ENCODE data around the gene KLHDC3. TPM values are rescaled to one million over a fixed set of nuclear protein-coding genes. Genes with fewer than 3 reads are reported as not detected.

The KLHDC3 gene
- total and polyA plus RNA-seq, 10 of the 15 experiments (the other 5 are each of a cell fraction or from before 2014, with no cell fraction given): 2.4 to 102 (median 55.4) TPM

DNA sequence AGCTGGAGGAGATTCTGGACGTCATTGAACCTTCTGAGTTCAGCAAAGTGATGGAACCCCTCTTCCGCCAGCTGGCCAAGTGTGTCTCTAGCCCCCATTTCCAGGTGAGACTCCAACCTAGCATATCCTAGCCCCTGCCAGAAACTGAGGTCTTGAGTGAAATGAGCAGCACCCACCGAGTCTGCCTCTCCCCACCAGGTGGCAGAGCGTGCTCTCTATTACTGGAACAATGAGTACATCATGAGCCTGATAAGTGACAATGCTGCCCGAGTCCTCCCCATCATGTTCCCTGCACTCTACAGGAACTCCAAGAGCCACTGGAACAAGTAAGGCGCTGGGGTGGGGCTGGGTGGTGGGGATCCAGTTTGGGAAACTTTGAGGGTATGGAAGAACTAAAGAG, 4.9 kb upstream of the KLHDC3 start:
- H4K20me1 ChIP-seq (ENCODE audit: control insufficient read depth, insufficient read depth): no peaks in the 10 kb centered on the region
- no peak overlapping the region for H3K27ac ChIP-seq (ENCODE audit: control insufficient read depth, insufficient read depth)
- FAIRE-seq (no peak), DNase-seq (ENCODE audit: low read depth, low spot score) (no peak), ATAC-seq (0 out of 3 replicates have a peak, but pooled peaks have one; percentile 10)
- 42% methylated on average over 6 of the region's 6 CpGs for WGBS (ENCODE audit: insufficient coverage, insufficient replicate concordance, low lambda C conversion rate, missing lambda C conversion rate)
- ChIA-PET SMC1A (ENCODE audit: uncharacterized antibody, unreplicated experiment) (interaction anchor here (0.9 to 1.2 kb wide), 2 partner anchors 109 to 135 kb away, joined by 3 to 4 read pairs; no protein-coding TSS in a partner anchor), CTCF (interaction anchor here (0.8 to 4.1 kb wide), 6 partner anchors 13 to 134 kb away, joined by 3 to 26 read pairs (median 4); partner anchors contain the start of gene PPP2R5D), RAD21 (ENCODE audit: unreplicated experiment) (interaction anchor here (1.5 kb wide), 1 partner anchor 44 kb away, joined by 5 read pairs; no protein-coding TSS in a partner anchor), POLR2A (no interaction called here)
- BruUV-seq (replicated peaks): no TSS peak
- no peak overlapping the region for H3K9ac ChIP-seq (ENCODE audit: control insufficient read depth, insufficient read depth, low read length)
- in situ Hi-C loops (cut with MboI) (no loop called here), intact Hi-C loops (cut with micrococcal nuclease; ENCODE audit: unreplicated experiment) (loop anchor here (1.0 to 5.0 kb wide), 2 partner anchors 107 to 134 kb away; no protein-coding TSS in a partner anchor)
- peaks cover 9% of the 10 kb centered on the region for H3K79me2 ChIP-seq (ENCODE audit: control insufficient read depth, insufficient read depth, low read length)
- no peaks in the 10 kb centered on the region for H3K9me3 ChIP-seq (replicated peaks; ENCODE audit: control insufficient read depth, insufficient read depth, low read length)
- no peak overlapping the region for H3K4me3 ChIP-seq
- H3K4me2 ChIP-seq (ENCODE audit: control insufficient read depth, insufficient read depth): no peak overlapping the region
- peaks cover 5% of the 10 kb centered on the region for H3K4me1 ChIP-seq (ENCODE audit: control insufficient read depth, insufficient read depth, low read length)
- TF ChIP-seq RELA (IDR thresholded peaks at IDR 0.05; ENCODE audit: borderline replicate concordance, partially characterized antibody) (no peak), NBN (IDR thresholded peaks at IDR 0.05) (no peak), SMC3 (IDR thresholded peaks at IDR 0.05; ENCODE audit: borderline replicate concordance, low read length) (peak; percentile 68; the same call in 1 of the 2 replicates), WRNIP1 (IDR thresholded peaks at IDR 0.05; ENCODE audit: borderline replicate concordance, low read depth, low read length) (0 out of 2 replicates have a peak, but pooled peaks have one; percentile 28), RAD21 (IDR thresholded peaks at IDR 0.05; ENCODE audit: insufficient read depth, low read depth, low read length) (peak; percentile 51), STAT3 (IDR thresholded peaks at IDR 0.05; ENCODE audit: low read depth, low read length) (no peak), NR2F1 (conservative IDR thresholded peaks at IDR 0.05) (no peak)
- TF ChIP-seq, protein P1, sequence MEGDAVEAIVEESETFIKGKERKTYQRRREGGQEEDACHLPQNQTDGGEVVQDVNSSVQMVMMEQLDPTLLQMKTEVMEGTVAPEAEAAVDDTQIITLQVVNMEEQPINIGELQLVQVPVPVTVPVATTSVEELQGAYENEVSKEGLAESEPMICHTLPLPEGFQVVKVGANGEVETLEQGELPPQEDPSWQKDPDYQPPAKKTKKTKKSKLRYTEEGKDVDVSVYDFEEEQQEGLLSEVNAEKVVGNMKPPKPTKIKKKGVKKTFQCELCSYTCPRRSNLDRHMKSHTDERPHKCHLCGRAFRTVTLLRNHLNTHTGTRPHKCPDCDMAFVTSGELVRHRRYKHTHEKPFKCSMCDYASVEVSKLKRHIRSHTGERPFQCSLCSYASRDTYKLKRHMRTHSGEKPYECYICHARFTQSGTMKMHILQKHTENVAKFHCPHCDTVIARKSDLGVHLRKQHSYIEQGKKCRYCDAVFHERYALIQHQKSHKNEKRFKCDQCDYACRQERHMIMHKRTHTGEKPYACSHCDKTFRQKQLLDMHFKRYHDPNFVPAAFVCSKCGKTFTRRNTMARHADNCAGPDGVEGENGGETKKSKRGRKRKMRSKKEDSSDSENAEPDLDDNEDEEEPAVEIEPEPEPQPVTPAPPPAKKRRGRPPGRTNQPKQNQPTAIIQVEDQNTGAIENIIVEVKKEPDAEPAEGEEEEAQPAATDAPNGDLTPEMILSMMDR (IDR thresholded peaks at IDR 0.05 in 2 of 3, conservative IDR thresholded peaks at IDR 0.05 in 1 of 3; ENCODE audit: control insufficient read depth in 2 of 3, extremely low read depth in 1 of 3, insufficient read depth in 1 of 3, low read depth in 3 of 3, low read length in 3 of 3): peak; percentile 47 to 62 (median 56); a peak in 5 of 6 replicates
- TF ChIP-seq, protein P2, sequence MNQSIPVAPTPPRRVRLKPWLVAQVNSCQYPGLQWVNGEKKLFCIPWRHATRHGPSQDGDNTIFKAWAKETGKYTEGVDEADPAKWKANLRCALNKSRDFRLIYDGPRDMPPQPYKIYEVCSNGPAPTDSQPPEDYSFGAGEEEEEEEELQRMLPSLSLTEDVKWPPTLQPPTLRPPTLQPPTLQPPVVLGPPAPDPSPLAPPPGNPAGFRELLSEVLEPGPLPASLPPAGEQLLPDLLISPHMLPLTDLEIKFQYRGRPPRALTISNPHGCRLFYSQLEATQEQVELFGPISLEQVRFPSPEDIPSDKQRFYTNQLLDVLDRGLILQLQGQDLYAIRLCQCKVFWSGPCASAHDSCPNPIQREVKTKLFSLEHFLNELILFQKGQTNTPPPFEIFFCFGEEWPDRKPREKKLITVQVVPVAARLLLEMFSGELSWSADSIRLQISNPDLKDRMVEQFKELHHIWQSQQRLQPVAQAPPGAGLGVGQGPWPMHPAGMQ (IDR thresholded peaks at IDR 0.05; ENCODE audit: borderline replicate concordance): no peak
- TF ChIP-seq, protein P3, sequence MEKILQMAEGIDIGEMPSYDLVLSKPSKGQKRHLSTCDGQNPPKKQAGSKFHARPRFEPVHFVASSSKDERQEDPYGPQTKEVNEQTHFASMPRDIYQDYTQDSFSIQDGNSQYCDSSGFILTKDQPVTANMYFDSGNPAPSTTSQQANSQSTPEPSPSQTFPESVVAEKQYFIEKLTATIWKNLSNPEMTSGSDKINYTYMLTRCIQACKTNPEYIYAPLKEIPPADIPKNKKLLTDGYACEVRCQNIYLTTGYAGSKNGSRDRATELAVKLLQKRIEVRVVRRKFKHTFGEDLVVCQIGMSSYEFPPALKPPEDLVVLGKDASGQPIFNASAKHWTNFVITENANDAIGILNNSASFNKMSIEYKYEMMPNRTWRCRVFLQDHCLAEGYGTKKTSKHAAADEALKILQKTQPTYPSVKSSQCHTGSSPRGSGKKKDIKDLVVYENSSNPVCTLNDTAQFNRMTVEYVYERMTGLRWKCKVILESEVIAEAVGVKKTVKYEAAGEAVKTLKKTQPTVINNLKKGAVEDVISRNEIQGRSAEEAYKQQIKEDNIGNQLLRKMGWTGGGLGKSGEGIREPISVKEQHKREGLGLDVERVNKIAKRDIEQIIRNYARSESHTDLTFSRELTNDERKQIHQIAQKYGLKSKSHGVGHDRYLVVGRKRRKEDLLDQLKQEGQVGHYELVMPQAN (conservative IDR thresholded peaks at IDR 0.05): no peak
- H2AFZ ChIP-seq (ENCODE audit: control insufficient read depth, low read depth, low read length): no peak overlapping the region
- no peaks in the 10 kb centered on the region for H3K27me3 ChIP-seq (replicated peaks in 1 of 2; ENCODE audit: control insufficient read depth in 2 of 2, insufficient read depth in 2 of 2, low read length in 1 of 2)
- H3K36me3 ChIP-seq (ENCODE audit: control insufficient read depth in 2 of 2, insufficient read depth in 2 of 2, low read length in 1 of 2): peaks cover 26 to 29% of the 10 kb centered on the region in 2 experiments

Data from GM12878 (cell line).